ENCODE measurements around the gene TNIK.
A peak's percentile ranks its signal among the peaks of the same experiment; 100 is the strongest.

DNA sequence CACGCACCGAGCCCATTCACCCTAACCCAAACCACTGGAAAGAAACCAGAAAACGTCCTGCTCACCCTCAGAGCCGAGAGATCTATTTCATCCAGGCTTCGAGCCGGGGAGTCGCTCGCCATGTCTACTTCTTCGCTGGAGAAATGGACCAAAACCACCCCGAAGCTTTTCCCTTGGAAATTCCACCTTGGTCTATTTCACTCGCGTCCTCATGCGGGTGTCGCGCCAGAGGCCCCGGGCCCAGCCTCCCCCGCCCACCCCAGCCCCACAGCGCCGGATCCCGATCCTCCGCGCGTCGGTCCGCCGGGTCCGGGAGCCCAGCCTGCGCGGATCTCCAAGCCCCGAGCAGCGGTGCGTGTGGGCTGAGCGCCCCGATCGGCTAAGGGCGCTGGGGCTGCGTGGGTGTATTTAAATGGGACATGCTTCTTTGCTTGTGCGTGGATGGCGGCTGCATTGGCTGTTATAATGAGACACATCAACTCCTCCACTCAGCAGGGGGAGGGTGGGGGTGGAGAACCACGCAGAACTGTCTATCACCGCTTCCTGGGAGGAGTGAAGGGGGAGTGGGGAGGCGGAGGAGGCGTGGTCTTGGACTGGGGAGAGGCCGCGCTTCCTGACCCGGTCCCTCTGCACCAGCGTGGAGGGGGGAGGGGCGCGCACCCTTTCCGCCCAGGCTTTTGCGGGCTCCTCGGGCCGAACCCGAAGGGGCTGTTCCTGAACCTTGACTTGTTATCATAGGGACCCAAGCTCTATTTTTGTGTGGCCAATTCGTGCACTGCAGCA lies at the start of gene TNIK:
- peak; percentile 75; the same call in 1 of the 2 replicates for TF ChIP-seq POLR2AphosphoS5 (IDR thresholded peaks at IDR 0.05; ENCODE audit: low read depth, low read length)
- peak; percentile 66; the same call in 1 of the 2 replicates for TF ChIP-seq TAF1 (IDR thresholded peaks at IDR 0.05; ENCODE audit: borderline replicate concordance, low read depth, low read length)

Data from GM12892 (cell line).